ENCODE measurements around the gene MRPL46.
"Not testable (repeated sequence)": the region's sequence is repeated elsewhere in the genome, so short reads cannot be mapped to it uniquely, and the experiment has no call there.

The MRPL46 gene

DNA sequence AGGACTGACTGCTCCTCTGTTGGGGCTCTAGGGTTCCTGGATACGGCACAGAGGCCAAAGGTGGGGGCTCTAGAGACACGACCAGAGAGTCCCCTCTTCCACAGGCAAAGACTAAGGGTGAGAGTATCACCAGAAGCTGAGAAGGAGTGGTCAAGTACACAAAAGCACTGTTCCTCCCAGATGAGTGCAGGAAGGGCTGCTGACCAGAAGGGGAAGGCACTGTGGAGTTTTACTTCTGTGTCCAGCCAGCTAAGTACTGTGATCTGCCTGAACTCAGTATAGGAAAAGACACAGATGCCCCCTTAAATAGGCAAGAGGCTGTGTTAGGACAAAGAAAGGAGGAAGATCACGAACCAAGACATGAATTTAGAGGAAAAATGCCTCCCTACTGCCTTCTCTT, 12.0 kb upstream of the MRPL46 start:
- no peak for DNase-seq (ENCODE audit: low read depth in 2 of 2)

DNA sequence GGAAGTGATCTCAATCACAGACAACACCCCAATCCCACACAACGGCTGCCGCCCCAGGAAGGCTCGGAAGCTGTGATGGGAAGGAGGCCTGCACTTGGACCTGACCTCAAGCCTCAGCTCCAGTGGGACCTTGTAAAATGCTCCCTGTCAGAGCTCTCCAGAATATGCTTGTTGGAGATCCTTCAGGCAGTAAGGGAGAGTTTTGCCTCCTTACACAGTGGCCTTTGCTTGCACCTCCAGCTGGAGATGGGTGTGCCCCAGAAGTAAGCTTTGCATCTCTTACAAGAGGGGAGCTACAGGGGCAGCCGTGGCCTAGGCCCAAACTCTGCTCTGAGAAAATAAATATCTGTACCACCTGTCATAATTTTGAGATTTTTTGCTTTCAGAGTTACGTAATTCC, 10.7 kb upstream of the MRPL46 start:
- DNase-seq (ENCODE audit: low read depth in 2 of 2): no peak

DNA sequence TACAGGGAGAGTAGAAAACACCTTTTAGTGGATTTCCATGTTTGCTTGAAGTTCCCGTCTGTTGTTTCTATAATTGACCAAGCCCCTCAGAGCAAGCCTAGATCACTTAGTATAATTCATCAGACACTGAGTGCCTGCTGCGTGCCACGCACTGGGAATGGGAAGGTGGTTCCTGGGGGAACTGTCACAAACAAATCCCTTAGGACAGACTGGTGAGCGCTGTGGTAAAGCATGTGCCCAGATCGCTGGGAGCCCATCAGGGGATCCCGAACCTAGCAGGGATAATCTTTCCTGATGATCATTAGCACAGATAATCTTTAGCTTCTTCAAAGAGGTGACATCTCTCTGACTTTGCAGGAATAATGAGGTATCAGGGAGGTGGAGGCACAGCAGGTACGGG, 9.9 kb upstream of the MRPL46 start:
- no peak for DNase-seq (ENCODE audit: low read depth in 2 of 2)

DNA sequence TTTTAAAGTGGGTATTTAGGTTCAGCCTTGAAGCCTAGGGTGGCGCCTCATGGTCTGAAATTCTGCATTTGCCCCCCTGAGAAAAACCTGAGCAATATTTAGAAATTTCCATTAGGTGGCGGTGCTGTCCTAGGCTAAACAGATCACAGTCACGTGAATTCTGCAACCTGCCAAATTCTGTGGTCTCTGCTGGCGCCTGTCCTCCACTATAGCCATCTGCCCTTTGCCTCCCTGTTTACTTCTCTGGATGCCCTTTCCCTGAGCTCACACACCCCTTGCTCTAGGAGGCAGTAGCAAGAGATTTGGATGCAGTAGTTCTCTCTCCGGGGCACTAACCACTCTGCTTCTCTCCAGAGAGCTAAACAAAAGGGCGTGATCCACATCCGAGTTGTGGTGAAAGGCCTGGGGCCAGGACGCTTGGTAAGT, 9.5 kb upstream of the MRPL46 start:
- no peak for DNase-seq (ENCODE audit: low read depth in 2 of 2)

DNA sequence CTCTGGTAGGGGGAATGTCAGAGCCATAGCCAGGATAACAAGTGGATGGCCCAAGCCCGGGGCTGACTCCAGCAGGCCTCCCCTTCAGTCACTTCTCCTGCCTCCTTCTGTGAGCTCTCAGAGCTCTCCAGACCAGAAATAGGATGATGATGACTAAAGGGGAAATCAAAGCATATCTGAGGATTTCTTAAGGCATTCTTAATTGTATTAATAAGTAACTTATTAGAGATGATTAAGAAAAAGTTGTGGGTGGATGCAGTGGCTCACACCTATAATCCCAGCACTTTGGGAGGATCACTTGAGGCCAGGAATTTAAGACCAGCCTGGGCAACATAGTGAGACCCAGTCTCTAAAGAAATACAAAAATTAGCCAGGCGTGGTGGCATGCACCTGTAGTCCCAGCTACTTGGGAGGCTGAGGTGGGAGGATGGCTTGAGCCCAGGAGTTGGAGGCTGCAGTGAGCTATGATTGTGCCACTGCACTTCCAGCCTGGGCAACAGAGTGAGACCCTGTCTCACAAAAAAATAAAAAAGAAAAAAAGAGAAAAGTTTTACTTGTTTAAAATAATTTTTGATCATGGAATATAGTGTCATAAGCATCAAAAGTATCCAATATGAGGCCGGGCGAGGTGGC, 6.6 kb upstream of the MRPL46 start:
- not testable (repeated sequence) for DNase-seq (ENCODE audit: low read depth in 2 of 2)

DNA sequence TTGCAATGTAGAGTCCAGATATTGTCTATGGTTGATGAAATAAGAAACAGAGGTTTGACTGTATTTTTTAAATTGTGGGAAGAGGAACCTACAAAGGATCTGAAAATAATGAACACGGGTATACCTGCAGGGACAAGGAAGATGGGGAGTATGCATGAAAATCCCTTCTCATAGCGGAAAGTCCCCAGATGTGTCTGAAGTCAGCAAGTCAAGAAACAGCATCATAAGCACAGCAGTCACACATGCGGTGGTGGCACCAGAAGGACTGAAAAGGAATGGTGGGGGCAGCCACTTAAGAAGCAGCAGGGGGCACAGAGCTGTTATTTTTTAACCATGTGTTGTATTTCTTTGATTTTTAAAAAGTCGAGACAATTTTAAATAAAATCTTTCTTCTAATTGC, 5.0 kb upstream of the MRPL46 start:
- DNase-seq (ENCODE audit: low read depth in 2 of 2): no peak

DNA sequence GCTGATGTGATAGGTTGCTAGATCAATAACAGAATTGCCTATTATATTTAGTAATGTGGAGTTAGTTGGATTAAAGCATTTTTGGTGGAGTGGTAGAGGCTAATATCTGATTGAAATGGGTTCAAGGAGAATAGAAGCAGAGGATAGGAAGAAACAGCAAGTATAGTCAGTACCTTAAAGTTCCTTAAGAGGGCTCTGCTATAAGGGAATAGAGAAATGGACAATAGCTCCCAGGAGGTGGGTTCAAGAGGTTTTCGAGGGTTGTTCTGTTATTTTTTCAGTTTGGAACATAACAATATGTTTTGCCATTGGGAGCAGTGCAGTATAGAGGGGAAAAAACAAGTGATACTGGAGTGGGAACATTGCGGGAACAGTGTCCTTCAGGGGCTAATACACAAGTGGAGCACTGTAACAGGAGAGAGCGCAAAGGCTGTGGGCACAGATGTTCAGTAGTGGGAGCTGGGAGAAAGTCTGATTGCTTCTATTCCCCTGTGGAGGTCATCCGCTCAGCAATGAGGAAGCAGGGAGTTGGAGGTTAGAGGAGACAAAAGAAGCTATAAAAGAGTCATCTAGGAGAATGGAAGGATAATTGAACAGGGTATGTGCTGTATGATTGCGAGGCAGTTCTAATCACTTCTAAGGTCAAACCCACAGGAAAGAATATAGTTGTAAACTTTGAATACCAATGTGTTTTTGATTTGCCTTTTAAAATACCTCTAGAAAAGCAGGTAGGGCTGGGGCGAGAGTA, 3.6 kb upstream of the MRPL46 start:
- no peak for DNase-seq (ENCODE audit: low read depth in 2 of 2)

DNA sequence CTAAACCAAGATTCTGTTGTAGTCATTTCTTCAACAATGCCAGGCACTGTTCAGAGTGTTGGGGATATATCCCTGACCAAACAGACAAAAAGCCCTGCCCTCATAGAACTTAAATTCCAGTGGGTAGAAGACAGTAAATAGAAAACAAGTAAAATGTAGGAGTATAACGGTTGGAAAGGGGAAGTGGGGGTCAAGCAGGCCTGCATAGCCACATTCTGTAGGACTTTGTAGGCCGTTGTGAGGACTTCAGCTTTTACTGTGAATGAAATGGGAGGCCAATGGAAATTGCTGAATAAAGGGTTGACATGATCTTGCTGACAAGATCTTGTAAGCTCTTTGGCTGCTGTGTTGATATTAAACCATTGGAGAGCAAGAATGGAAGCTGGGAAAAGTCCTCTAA, 2.1 kb upstream of the MRPL46 start:
- no peak for DNase-seq (ENCODE audit: low read depth in 2 of 2)

DNA sequence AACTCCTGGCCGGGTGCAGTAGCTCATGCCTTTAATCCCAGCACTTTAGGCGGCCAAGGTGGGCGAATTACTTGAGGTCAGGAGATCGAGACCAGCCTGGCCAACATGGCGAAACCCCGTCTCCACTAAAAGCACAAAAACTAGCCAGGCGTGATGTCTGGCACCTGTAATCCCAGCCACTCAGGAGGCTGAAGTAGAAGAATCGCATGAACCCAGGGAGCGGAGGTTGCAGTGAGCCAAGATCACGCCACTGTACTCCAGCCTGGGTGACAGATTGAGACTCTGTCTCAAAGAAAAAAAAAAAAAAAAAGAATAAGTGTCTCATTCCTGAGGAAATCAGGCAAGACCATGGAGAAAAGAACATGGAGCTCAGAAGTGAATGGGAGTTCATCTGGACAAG, 1.5 kb upstream of the MRPL46 start:
- not testable (repeated sequence) for DNase-seq (ENCODE audit: low read depth in 2 of 2)

DNA sequence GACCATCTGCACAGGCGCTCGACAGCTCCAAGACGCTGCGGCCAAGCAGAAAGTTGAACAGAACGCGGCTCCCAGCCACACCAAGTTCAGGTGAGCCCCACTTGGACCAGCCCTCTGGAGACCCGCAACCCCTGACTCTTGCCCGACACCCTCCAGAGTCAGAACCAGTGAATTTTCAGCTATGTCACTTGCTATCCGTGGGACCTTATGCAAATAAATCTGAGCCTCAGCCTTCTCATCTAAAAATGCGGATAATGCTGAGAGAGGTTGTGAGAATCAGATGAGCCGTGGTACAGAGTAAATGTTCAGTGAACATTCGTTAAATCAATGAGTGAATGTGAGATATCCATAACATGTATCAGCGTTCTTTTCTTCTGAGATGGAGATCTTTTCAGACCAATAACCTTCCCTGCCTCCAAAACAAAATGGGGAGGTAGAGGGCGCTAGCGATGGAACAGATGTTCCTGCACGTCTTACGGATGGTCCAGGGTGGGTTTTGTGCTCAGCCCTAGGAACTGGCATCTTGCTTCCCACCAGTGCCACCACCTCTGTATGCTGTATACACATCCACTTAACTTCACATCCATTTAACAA, 844 bp upstream of the MRPL46 start:
- DNase-seq (ENCODE audit: low read depth in 2 of 2): peak in 1 of 2 donors; percentile 4

DNA sequence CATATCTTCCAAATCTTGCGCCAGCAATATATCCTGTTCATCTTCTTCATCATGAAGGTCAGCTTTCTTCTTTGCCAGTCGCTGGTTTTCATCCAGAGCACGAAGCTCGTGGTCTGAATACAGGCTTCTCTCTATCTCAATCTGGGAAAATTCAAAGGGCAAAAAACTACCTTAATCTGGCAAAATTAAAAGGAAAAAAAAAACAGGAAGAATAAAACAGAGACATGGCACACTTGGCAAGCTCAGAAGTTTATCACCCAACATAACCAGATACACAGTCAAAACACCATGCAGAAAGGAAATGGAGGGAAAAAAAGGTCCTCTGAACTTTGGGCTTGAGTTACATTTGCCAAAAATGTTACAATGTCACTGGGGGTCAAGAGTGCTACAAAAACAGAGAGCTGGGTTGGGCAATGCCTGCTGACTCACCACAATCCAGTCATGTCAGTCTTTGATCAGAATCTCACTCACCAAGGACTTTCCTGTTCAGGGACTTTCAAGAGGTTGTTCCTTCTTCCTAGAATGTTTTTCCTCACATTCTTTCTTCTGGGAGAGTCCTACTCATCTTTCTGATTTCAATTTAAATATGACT, 1.5 kb downstream of the MRPL46 start:
- DNase-seq (ENCODE audit: low read depth in 2 of 2): no peak

DNA sequence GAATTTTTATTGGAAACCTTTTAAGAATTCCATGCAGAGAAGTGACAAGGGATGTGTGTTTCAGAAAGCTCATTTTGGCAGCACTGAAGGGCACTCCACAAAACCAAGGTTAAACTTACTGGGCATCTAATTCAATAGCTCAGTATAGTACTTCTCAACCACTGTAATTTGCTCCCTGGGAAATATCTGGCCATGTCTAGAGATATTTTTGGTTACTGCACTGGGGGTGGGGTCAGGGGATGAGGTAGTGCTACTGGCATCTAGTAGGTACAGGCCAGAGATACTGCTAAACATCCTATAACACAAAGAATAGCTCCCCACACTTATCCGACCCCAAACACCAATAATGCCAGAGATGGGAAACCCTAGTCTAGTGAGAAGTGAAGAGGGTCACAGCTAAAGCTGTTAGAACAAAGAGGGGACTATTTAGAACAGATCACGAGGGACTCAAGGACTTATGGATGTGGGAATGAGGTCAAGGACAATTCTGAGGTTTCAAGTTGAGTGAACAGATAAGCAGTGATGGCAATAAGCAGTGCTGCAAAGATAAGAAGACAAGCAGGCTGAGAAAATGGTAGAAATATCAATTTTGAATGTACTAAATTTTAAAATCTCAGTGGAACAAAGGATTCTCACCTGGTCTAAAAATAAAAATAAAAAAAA, 3.2 kb downstream of the MRPL46 start:
- no peak for DNase-seq (ENCODE audit: low read depth in 2 of 2)

DNA sequence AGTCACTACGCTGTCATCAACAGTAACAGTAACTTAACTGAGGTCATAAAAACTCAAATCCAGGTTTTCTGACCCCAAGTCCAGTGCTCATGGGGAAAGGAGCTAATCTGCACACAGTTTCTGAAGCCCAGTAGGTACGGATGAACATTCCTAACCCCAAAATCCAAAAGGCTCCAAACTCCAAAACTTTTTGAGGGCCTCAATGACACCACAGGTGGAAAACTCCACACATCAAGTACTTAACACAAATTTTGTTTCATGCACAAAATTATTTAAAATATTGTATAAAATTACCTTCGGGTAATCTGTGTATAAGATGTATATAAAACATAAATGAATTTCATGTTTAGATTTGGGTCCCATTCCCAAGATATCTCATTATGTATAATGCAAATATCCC, 10.5 kb downstream of the MRPL46 start:
- DNase-seq (ENCODE audit: low read depth in 2 of 2): no peak

DNA sequence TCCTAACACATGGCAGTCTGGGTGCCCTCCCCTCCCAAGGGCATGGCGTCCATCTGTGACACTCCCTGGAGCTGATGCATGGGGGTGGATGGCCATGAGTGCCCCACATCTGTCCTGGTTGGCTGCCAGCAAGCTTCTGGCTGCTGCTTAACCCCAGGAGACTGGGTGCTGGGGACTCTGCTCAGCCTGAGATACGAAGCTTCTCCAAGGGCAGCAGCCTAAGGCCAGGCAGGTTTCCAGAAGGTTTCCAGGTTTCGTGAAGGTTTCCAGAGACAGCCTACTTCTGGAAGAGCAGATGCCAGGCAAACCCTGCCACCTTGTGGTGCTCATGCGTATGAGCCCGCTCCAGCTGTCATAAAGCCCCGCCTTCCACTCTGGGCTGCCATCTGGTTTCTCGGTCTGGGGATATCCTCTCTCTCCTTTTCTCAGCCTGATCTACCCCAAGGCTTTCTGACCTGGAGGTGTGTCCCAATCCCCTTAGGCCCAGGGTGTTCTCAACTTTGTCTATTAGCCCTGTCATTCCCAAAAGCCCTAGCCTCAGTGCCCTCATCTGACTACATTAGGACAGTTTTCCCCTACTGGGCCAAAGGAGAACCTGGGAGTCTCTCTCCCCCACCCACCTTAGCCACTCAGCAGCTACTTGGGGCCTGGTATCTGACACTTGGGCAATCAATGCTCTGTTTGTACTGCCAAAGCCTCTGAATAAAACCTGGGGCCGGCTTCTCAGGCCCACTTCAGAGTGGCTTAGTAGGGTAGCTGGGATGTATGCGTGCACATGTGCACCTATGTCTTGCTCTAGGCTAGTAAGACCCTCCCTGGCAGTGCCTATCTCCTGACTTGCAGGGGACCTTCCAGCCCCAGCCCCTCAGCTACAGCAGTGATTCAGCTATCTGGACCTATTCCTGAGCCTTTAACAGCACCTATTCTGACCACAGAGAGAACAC, 12.0 kb downstream of the MRPL46 start:
- DNase-seq (ENCODE audit: low read depth in 2 of 2): peak in 1 of 2 donors; percentile 6

DNA sequence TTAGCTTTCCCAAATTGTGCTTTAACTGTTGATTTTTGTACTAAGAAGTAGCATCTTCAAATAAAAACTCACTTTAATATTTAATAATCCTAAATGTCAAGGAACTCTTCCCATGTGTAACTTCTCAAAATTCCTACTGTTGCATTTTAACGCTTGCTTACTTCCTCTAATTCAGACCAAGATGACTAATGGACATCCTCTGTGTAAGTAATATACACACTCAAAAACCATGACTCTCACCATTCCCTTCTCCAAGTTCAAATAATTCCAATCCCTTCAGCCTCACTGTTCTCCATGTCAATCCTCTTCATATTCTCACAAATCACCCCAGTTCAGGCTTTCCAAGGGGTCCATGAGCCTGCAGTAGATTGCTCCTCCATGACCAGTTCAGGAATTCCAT, 13.0 kb downstream of the MRPL46 start:
- no peak for DNase-seq (ENCODE audit: low read depth in 2 of 2)

DNA sequence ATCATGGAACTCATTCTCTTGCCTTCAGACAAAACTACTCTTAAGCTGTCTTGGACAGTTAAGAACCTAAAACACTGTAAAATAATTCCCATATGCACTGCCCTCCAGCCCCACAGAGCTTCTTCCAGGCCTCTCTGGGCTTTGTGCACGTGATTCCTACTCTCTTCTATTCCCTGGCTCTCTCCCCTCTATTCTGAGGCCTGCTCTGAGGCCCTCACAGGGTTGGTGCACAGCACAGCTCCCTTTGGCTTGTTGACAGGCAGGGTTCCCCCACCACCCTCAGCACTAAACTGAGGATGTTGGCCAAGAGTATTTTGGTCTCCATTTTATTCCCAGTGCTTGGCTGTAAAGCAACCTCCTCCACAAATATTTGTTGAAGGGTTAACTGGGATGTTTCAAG, 13.5 kb downstream of the MRPL46 start:
- DNase-seq (ENCODE audit: low read depth in 2 of 2): no peak

DNA sequence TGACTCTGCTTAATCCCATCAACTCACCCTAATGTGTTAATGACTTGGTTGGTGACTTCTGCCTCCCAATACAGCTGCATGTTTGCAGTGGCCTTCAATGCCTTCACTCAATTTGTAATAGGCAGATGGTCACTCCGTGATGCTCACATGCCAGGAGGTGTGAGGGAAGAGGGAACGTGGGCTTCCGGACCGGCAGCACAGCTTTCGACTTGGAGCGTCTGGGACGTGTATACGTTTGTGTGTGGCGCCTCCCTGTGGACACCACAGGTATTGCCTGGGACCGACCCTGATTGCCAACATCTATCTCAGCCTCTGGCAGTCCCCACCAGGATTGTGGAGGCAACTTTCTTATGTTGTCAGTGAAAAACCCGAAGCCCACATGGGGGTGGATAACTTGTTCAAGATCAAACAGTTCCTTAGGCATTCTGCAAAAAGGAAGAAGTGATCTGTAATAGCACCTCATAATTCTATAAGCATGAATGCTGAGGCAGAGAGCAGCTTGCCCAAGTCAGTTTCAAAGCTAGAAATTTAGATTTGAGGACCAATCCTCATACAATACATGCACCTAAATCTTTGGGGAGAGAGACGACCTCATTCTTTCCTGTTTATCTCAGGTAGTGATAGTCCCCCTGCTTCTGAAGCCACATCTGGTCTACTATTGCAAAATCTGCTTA, 16.9 kb downstream of the MRPL46 start:
- peak in 1 of 2 donors; percentile 38 for DNase-seq (ENCODE audit: low read depth in 2 of 2)

DNA sequence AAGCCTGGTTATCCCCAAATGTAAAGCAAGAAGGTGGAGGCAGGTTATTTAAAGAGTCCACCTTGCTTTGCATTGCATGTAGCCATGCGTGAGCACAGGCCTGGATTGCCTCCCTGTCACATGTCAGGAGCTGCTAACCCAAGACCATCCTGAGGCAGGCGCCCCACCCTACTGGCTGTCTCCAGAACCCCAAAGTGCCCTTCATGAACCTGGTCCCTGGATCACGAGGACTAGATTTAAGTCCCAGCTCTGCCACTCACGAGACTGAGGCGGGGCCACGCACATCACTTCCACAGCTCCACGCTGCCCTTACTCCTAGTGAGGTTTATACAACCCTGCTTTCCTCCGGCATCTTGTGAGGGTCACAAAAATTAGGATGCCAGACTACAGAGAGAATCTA, 17.6 kb downstream of the MRPL46 start:
- DNase-seq (ENCODE audit: low read depth in 2 of 2): no peak

DNA sequence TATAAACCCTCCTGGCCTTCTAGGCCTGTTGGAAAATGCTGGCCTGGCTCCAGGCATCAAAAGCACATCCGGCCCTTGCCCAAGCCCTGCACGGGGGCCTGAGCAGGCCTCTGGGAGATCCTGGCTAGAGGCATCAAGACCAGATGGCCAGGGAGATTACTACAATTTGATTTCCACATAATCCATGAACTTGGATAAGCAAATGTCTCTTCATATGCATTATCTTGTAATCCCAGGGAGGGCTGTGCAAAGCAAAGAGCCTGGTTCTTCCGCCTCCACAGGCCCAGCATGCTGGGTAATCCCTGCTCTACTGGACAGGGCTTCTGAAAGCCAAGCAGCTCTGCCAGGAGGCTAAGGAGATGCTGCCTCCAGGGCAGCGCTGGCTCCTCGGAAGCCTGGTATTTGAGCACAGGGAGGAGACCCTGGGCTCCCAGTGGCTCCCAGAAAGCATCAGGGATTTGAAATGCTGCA, 18.2 kb downstream of the MRPL46 start:
- DNase-seq (ENCODE audit: low read depth in 2 of 2): no peak

DNA sequence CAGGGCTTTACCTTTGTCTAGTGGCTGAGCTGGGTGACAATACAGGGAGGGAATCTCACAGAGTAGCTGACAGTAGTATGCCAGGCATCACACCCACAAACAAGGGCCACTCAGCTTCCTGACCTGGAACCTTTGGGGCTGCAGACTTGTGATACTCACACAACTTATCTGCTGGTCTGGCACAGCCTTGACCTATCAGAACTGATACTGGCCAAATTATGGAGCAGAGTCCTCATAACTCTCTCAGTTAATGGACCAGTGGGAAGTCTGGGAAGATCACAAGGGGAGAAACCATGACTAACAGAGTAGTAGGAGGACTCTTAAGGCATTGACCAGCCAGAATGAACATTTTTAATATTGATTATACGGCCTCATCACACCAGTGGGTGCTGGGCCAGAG, 19.4 kb downstream of the MRPL46 start:
- DNase-seq (ENCODE audit: low read depth in 2 of 2): no peak

DNA sequence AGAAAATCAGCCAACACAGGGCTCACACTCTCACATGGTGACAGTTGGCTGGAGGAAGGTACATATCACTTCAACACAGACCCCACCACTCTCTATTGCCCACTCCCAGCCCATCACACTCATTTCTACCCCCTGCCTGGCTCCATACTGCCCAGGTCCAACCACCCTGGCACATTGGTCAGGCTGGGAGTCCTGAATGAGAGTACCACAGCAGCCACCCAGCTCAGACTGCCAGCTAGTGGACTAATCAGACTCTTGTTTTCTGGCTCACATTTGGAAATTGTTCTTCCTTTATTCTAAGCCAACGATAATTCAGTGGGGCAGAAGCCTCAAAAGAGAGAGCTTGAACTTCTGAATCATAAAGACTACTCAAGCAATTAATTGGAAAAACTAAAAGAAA, 20.0 kb downstream of the MRPL46 start:
- DNase-seq (ENCODE audit: low read depth in 2 of 2): no peak
